HepG2 (cell line): Measurements from ENCODE around the gene KCNMA1. TPM values are rescaled to one million over a fixed set of nuclear protein-coding genes. Genes with fewer than 3 reads are reported as not detected.

Experiments used
- ATAC-seq: fragments of 200-7000 bp; cut with Tn5 transposase; 3 replicates; pipeline ENCODE4 v1.9.1; 2020; ENCODE audit warnings: mild to moderate bottlenecking, moderate library complexity
- BruUV-seq: library from RNA; stranded (reverse); fragments of 400-500 nt; replicated peaks from 2 replicates; lab custom pipeline; 2021; lab: Mats Ljungman, UMichigan
- CTCF ChIA-PET: fragments of 300-600 bp; formaldehyde crosslinking; extraction: SDS; loops from one replicate; lab custom pipeline; 2021; ENCODE audit warnings: low total read pairs, inconsistent platforms, low intra/inter-chr PET ratio; lab: Yijun Ruan, JAX
- POLR2A ChIA-PET: fragments of 350-600 bp; sonication (Branson Sonifier 250); formaldehyde crosslinking; loops from one replicate; lab custom pipeline; 2020; ENCODE audit warnings: antibody characterized with exemption, inconsistent platforms; lab: Yijun Ruan, JAX
- DNase-seq: peaks from one replicate; pipeline ENCODE4 v3.0.0-alpha.2; 2015; ENCODE audit warnings: low spot score
- FAIRE-seq: peaks from 3 replicates; lab custom pipeline; 2011; peaks lifted over from hg19 to GRCh38; lab: Jason Lieb, UNC
- H2AFZ ChIP-seq: one replicate; pipeline ENCODE4 v1.6.1; 2011; ENCODE audit warnings: low read length, inconsistent platforms
- H3K27ac ChIP-seq: fragments of 300-600 bp; 3 replicates; pipeline ENCODE4 v1.8.0; 2011; ENCODE audit warnings: mixed run types, mild to moderate bottlenecking, mixed read lengths, low read length, inconsistent platforms; ENCODE audit not compliant: insufficient read depth; ENCODE audit errors: extremely low read length
- H3K27me3 ChIP-seq, 2 experiments: fragments of 200-600 bp in 1 of 2; 2 replicates in 1 of 2; 3 replicates in 1 of 2; pipeline versions ENCODE4 v1.6.0 to v1.8.0; 2011; ENCODE audit warnings: low read length in 2 of 2, mild to moderate bottlenecking in 2 of 2, moderate library complexity in 2 of 2, inconsistent platforms in 1 of 2; ENCODE audit not compliant: insufficient read depth in 2 of 2, control insufficient read depth in 1 of 2
- H3K36me3 ChIP-seq, 2 experiments: fragments of 200-600 bp in 1 of 2; replicated peaks in 1 of 2; 2 replicates in 1 of 2; 3 replicates in 1 of 2; pipeline versions ENCODE4 v1.5.1 to v1.8.0; 2011; ENCODE audit warnings: low read length in 2 of 2, inconsistent platforms in 1 of 2; ENCODE audit not compliant: insufficient read depth in 2 of 2, control insufficient read depth in 1 of 2
- H3K4me1 ChIP-seq: 2 replicates; pipeline ENCODE4 v1.5.1; 2012; ENCODE audit warnings: low read length, inconsistent platforms; ENCODE audit not compliant: insufficient read depth
- H3K4me2 ChIP-seq: 2 replicates; pipeline ENCODE4 v1.6.0; 2011; ENCODE audit warnings: low read depth, low read length, inconsistent platforms
- H3K4me3 ChIP-seq, 3 experiments: fragments of 200-600 bp in 1 of 3; sonication (generic), shearing (Covaris generic) in 1 of 3; replicated peaks in 1 of 3; 2 replicates each; pipeline ENCODE4 v1.5.1; 2011 to 2016; ENCODE audit warnings: low read length in 3 of 3, inconsistent platforms in 2 of 3, low read depth in 2 of 3, mild to moderate bottlenecking in 2 of 3, control low read depth in 1 of 3, mixed read lengths in 1 of 3; ENCODE audit not compliant: insufficient read depth in 1 of 3
- H3K79me2 ChIP-seq: one replicate; pipeline ENCODE4 v1.6.1; 2011; ENCODE audit warnings: low read length, inconsistent platforms; ENCODE audit not compliant: insufficient read depth
- H3K9ac ChIP-seq: 2 replicates; pipeline ENCODE4 v1.6.0; 2011; ENCODE audit warnings: mild to moderate bottlenecking, low read depth, low read length, inconsistent platforms; ENCODE audit not compliant: insufficient read depth
- H3K9me3 ChIP-seq: 2 replicates; pipeline ENCODE4 v1.5.1; 2012; ENCODE audit warnings: mild to moderate bottlenecking, low read length
- H4K20me1 ChIP-seq: 2 replicates; pipeline ENCODE4 v1.6.0; 2011; ENCODE audit warnings: inconsistent platforms, mild to moderate bottlenecking, low read length, moderate library complexity; ENCODE audit not compliant: insufficient read depth
- CBX1 ChIP-seq: IDR thresholded peaks from one replicate; pipeline ENCODE4 v1.6.1; 2016; ENCODE audit warnings: antibody characterized with exemption, low read depth
- CEBPG ChIP-seq: IDR thresholded peaks from 2 replicates; pipeline ENCODE4 v1.6.1; 2016
- HDAC2 ChIP-seq: sonication (generic); formaldehyde crosslinking; IDR thresholded peaks from 2 replicates; pipeline ENCODE4 v1.4.0; 2020; ENCODE audit warnings: missing genetic modification reagents
- HHEX ChIP-seq: IDR thresholded peaks from 2 replicates; pipeline ENCODE4 v1.6.1; 2016; ENCODE audit warnings: control low read depth
- JUNB ChIP-seq: sonication (generic); formaldehyde crosslinking; IDR thresholded peaks from 2 replicates; pipeline ENCODE4 v1.8.0; 2022; ENCODE audit warnings: missing genetic modification reagents, mild to moderate bottlenecking, borderline replicate concordance
- KDM3A ChIP-seq: IDR thresholded peaks from 2 replicates; pipeline ENCODE4 v1.6.1; 2018; ENCODE audit warnings: low read depth, missing compliant biosample characterization
- MTERF4 ChIP-seq: sonication (generic); formaldehyde crosslinking; IDR thresholded peaks from 2 replicates; pipeline ENCODE4 v1.8.0; 2023; ENCODE audit warnings: mild to moderate bottlenecking, missing genetic modification reagents
- RBFOX2 ChIP-seq: fragments of 200-400 bp; formaldehyde crosslinking; IDR thresholded peaks from 2 replicates; pipeline ENCODE4 v1.6.1; 2017; ENCODE audit warnings: low read depth, mild to moderate bottlenecking, low read length
- RCOR2 ChIP-seq: IDR thresholded peaks from 2 replicates; pipeline ENCODE4 v1.6.1; 2016; ENCODE audit warnings: missing biosample characterization, missing genetic modification reagents
- SIN3B ChIP-seq: fragments of 150-350 bp; IDR thresholded peaks from 2 replicates; pipeline ENCODE4 v1.6.1; 2014; ENCODE audit warnings: low read length
- SRSF1 ChIP-seq: fragments of 200-400 bp; formaldehyde crosslinking; optimal IDR thresholded peaks from 2 replicates; pipeline ENCODE3; 2017; ENCODE audit warnings: mild to moderate bottlenecking, low read depth, low read length, moderate library complexity
- SRSF9 ChIP-seq: fragments of 200-400 bp; formaldehyde crosslinking; IDR thresholded peaks from 2 replicates; pipeline ENCODE4 v1.6.1; 2018; ENCODE audit warnings: borderline replicate concordance, mild to moderate bottlenecking, low read depth, low read length; ENCODE audit not compliant: insufficient read depth, poor library complexity, severe bottlenecking
- ZBTB33 ChIP-seq: sonication (generic); formaldehyde crosslinking; IDR thresholded peaks from 2 replicates; pipeline ENCODE4 v1.4.0; 2020; ENCODE audit warnings: missing genetic modification reagents
- ZNF737 ChIP-seq: sonication (generic); formaldehyde crosslinking; IDR thresholded peaks from 2 replicates; pipeline ENCODE4 v1.5.0; 2020; ENCODE audit warnings: missing genetic modification reagents, mild to moderate bottlenecking, borderline replicate concordance
- WGBS: methylation state at CpG from one replicate; pipeline ENCODE4 v1.1.6; 2017; ENCODE audit warnings: low lambda C conversion rate; 5-methylcytosine and 5-hydroxymethylcytosine counted together
- in situ Hi-C: cut with HindIII; loops from 2 replicates; pipeline ENCODE4 v1.10.0; 2017; ENCODE audit warnings: low pct_unique_long_range_greater_than_20kb; ENCODE audit not compliant: extremely low pct_ligation_motif_present
- intact Hi-C: fragments of 100-400 bp; cut with micrococcal nuclease; formaldehyde crosslinking; loops from one replicate; pipeline ENCODE4 v1.10.0; 2022; ENCODE audit not compliant: unreplicated experiment
- polyA plus RNA-seq, 8 experiments: library from polyadenylated mRNA; depleted of rRNA in 3 of 8; stranded (reverse) in 7 of 8; unstranded in 1 of 8; fragments of >200 nt; fragmentation: Illumina TruSeq in 4 of 8; extraction: Trizol in 4 of 8; gene quantifications; 2 replicates each; pipeline versions ENCODE4 v1.2.1 to v1.2.3, GENCODE V29; 2011 to 2016; ENCODE audit warnings: low read depth in 4 of 8, missing spikeins in 1 of 8, mixed read lengths in 1 of 8; ENCODE audit not compliant: insufficient read depth in 1 of 8
- total RNA-seq, 5 experiments: library from RNA; depleted of rRNA; stranded (reverse); fragments of >200 nt; fragmentation: Illumina TruSeq; extraction: Trizol; gene quantifications; 2 replicates each; pipeline ENCODE4 v1.2.3, GENCODE V29; 2016; ENCODE audit warnings: low read depth in 1 of 5

The KCNMA1 gene
- total and polyA plus RNA-seq, 2 of the 13 experiments (the other 11 are each of a cell fraction or from before 2014, with no cell fraction given), result 0.02 TPM; not detected in 1

- no peak overlapping the region for H3K27ac ChIP-seq
- H3K4me3 ChIP-seq, result no peak overlapping the region
- no peaks in the 10 kb centered on the region for H3K9me3 ChIP-seq
- CTCF ChIA-PET, result no interaction called here
- H2AFZ ChIP-seq, result no peak overlapping the region
- in situ Hi-C loops (loop anchor here (10.0 kb wide), 1 partner anchor 151 kb away; no protein-coding TSS in a partner anchor), intact Hi-C loops (no loop called here)
- DNase-seq (no peak), ATAC-seq (no peak), FAIRE-seq (no peak)
- POLR2A ChIA-PET, result no interaction called here
- BruUV-seq, result no TSS peak
- H3K36me3 ChIP-seq, result no peaks in the 10 kb centered on the region; a peak in 1 of 5 replicates
- no peak overlapping the region for H3K9ac ChIP-seq
- H3K4me2 ChIP-seq, result no peak overlapping the region
- H3K4me1 ChIP-seq, result no peaks in the 10 kb centered on the region
- no peaks in the 10 kb centered on the region for H3K27me3 ChIP-seq
- 57% methylated on average over 11 of the region's 13 CpGs for WGBS
- TF ChIP-seq RBFOX2 (no peak), SIN3B (no peak), JUNB (CRISPR knock-in tag) (no peak), MTERF4 (CRISPR knock-in tag) (no peak), HHEX (CRISPR knock-in tag) (no peak), ZBTB33 (CRISPR knock-in tag) (no peak), RCOR2 (no peak), ZNF737 (no peak), KDM3A (no peak), HDAC2 (no peak), SRSF1 (no peak), CEBPG (CRISPR knock-in tag) (no peak), CBX1 (no peak), SRSF9 (no peak)
- no peaks in the 10 kb centered on the region for H4K20me1 ChIP-seq
- no peaks in the 10 kb centered on the region for H3K79me2 ChIP-seq
Measured at GRCh38 chr10:77493239-77493806, 144.3 kb downstream of the KCNMA1 start.
